GM19035 (cell line): Measurements from ENCODE around the gene TRERF1.

Experiments used
- ATAC-seq: cut with Tn5 transposase; IDR thresholded peaks from one replicate; pipeline ENCODE4 v1.9.1; 2021; ENCODE audit not compliant: unreplicated experiment

TRERF1 gene

GRCh38 chr6:42368181-42368580 lies 83.5 kb downstream of the TRERF1 start:
- ATAC-seq, result peak; percentile 4

GRCh38 chr6:42367353-42368011 lies 84.2 kb downstream of the TRERF1 start:
- peak; percentile 62 for ATAC-seq

GRCh38 chr6:42366999-42367352 lies 84.8 kb downstream of the TRERF1 start:
- ATAC-seq, result peak; percentile 19

DNA sequence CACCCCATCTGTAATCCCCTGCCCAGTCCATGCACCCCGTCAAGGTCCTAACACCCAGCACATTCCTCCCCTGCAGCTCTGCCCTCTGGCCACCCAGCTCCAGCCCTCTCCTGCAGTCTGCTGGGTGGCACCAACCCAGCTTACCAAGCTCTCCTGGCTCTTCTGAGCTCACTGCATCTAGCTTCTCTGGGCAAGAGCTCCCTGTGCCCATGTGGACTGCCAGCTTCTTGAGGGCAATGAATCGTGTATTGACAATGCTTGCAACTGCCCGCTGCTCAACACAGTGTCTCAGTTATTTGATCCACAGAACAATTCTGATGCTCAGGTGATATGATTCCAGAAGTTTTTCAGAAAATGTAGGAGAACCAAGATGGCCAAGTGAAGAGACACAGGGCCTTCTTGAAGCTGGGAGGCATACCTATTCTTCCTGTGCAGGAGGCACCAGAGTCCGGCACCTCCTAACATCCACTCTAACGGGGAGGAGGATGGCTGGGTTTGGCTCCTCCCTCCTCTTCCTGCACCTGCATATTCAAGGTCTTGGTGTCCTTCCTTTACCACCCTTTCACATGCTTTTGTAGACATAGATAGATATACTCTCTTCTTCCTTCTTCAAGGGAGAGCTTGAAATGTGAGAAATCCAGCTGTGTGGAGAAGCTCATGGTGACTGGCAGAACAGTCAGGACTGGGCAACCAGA lies 85.6 kb downstream of the TRERF1 start:
- no peak for ATAC-seq

DNA sequence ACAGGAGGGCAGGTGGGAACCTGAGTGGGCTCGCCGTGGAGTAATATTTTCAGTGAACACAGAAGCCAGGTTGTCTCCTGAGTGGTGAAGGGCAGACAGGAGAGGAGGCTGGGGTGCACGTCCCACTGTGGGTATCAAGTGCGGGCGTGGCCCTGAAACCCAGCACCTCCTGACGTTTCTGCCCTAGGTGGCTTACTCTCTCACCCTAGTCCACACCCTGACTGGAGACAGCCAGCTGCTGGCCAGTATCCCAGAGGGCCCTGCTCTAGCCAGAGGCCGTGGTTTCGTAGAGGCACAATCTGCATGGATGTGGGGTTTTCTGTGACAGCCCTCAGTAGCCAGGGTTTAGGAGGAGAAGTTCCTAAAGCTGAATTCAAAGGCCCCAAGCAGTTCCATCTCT lies 86.7 kb downstream of the TRERF1 start:
- no peak for ATAC-seq

DNA sequence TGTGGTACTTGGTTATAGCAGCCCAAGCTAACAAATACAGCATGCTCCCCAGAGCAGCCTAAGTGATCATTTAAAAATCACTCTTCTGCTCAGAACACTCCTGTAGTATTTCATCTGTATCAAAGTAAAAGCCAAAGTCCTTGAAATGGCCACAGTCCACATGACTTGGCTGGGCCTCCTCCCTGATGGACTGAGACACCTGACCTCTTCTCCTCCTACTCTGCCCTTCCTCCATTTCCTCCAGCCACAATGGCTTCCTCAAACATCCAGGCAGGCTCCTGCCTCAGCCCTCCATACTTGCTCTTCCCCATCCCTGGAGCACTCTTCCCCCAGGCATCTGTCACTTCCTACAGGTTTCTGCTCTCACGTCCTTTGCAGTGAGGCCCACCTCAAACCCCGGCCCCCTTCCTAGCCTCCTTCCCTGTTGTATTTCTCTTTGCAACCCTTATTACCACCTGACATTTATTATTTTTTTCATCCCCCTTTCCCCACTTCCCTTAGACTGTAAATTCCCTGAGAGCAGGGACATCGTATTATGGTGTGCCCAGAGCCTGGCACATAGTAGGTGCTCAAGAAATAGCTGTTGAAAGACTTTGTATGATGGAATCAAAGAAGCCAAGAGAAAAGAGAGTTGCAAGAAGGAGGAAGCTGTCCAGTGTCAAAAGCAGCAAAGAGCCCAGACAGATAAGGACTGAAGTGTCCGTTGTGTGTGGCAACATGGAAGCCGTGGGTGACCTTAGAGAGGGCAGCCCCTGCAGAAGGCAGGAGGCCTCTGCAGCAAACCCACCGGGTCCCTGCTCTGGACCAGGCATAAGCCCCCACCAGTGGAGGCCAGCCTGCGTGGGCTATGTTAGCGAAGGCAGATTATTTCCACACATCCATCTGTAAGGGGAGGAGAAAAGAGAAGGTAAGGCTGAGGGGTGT lies 87.5 kb downstream of the TRERF1 start:
- ATAC-seq, result no peak

GRCh38 chr6:42361036-42361435 lies 90.7 kb downstream of the TRERF1 start:
- ATAC-seq, result no peak

DNA sequence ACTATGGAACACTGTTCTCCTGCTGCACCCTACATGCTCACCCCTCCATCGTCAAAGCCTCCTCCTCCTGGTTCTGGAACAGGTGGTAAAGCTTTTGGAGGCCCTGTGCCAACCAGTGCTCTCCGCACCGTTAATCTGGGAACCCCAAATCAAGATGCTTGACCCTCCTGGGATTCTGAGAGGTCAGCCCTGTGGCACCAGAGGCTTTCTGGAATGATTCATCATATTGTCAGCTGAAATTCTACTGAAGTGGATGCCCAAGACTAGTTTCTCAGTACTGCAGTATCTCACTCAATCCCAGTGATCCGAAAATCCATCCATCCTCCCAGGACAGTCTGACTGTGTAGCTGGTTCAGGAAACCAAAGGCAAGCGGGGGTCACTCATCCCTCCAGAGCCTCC lies 92.7 kb downstream of the TRERF1 start:
- no peak for ATAC-seq

DNA sequence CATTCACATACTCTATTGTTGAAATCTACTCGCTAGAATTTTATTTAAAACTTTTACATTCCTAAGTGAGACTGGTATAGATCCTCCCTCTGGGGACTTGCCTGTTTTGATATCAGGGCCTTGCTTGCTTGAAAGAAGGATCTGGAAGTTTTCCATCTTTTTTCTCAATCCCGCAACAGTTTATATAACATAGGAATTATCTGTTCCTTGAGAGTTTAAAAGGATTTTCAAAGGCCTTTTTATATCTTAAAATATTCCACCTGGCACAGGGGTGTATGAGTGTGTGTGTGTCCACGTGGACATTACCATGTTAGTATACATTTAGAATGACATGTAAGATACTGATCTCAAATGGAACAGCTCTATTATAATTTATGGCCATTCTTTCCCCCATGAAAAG lies 96.3 kb downstream of the TRERF1 start:
- no peak for ATAC-seq

GRCh38 chr6:42354702-42355101 lies 97.0 kb downstream of the TRERF1 start:
- no peak for ATAC-seq

- no peak for ATAC-seq
These were observed 98.7 kb downstream of the TRERF1 start for GRCh38 chr6:42352856-42353564.

GRCh38 chr6:42350911-42351310 lies 100.8 kb downstream of the TRERF1 start:
- ATAC-seq, result no peak

DNA sequence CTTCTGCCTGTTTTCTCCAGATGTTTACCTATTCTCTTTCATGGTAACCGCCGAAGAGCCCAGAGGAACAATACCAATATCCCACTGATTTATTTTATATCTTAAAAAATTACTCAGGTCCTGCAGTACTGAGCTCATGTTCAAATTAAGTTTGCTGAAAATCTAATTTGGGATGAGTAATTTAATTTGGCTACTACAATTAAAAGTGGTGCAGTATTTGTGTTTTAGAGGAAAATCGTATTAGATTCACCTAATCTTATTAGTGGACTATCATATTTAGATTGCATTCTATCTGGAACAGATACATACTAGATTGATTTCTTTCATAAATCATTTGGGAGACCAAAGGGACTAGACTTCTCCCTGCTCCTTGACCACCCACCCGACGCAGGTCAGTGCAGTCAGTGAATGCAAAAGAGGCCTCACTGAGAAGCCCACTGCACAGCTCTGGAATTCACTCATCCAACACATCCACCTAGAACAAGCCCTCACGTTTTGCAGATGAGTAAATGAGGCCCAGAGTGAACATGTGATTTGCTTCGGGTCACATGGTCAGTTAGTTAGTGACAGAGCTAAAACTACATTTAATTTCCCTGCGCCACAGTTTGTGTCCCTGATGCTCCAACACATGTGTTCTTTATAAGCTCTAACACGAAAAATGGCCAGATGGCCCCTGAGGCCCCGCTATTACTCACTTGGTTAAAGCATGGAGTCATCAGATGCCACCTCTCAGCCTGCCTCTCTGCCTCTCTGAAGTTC lies 101.8 kb downstream of the TRERF1 start:
- no peak for ATAC-seq

GRCh38 chr6:42347456-42347855 lies 104.3 kb downstream of the TRERF1 start:
- no peak for ATAC-seq

DNA sequence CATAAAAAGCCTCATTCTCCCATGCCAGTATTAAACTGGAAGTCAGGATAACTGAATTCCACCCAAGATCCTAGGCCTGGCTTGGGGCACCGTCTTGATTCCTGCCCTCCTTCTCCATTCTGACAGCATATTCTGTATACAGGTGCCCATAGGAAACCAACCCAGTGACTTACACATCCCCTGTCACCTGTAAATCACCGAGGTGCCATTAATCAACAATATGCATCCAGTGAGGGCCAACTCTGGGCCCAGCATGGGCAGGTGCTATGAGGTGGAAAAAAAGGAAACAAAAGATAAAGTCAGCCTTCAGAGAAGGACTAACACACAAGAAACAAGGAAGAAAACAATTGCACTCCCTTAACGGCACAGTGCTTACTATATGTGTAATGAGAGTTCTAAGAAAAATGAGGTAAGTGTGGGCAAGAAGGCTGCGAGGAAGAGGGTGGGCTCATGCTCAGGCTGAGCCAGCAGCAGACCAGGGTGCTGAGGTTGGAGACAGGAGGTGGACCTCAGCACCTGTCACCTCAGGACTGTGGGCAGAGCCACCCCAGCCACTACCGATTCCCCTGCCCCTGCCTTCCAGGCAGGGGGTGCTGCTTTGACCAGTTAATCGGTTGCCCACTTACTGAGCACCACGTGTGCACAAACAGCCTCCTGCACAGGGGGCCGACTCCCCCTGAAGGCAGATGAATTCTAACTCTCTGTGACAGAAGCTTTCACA lies 105.9 kb downstream of the TRERF1 start:
- ATAC-seq, result no peak

DNA sequence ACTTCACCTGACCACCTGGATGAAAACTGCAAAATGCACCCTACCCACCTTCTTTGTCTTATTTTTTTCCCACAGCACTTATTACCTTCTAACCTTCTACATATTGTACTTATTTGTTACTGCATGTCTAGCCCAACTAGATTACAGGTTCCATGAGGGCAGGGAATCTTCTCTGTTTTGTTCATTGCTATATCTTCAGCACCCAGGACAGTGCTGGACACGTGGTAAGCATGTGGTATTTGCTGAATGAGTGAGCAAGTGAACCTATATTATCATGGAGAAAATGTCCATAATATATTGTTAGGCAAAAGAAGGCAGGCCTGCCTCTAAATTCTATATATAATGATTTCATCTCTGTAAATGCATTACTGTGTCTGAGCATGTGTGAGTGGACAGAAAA lies 107.0 kb downstream of the TRERF1 start:
- no peak for ATAC-seq

- no peak for ATAC-seq
These were observed 109.8 kb downstream of the TRERF1 start for GRCh38 chr6:42341771-42342553.

- ATAC-seq, result no peak
These were observed 110.5 kb downstream of the TRERF1 start for GRCh38 chr6:42341221-42341620.

DNA sequence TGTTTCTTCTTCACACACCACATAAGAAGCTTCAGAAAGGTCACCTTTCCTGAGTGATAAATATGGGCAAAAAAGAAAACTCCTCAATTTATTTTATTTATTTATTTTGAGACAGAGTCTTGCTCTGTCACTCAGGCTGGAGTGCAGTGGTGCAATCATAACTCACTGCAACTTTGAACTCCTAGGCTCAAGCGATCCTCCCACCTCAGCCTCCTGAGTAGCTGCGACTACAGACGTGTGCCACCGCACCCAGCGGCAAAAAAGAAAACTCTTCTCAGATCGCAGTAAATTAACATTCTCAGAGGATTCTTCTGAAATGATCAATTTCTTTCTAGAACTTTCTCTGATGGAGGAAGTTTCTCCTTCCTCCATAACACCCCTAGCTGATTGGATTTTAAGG lies 111.2 kb downstream of the TRERF1 start:
- no peak for ATAC-seq
